ENCODE results near the gene HOXC10. TPM values are rescaled to one million over a fixed set of nuclear protein-coding genes. Genes with fewer than 3 reads are reported as not detected.

HOXC10 gene
- total RNA-seq, 4 donors from 2014 or later: not detected

- Histone ChIP-seq H3K27me3 (peaks cover 100% of the 10 kb centered on the region), H3K27ac (no peak overlapping the region), H3K36me3 (no peaks in the 10 kb centered on the region), H3K4me1 (peaks cover 4 to 30% (median 8%) of the 10 kb centered on the region in 4 donors), H3K4me3 (no peak overlapping the region), H3K9me3 (no peaks in the 10 kb centered on the region)
- in situ Hi-C loops (cut with MboI; ENCODE audit: low pct_ligation_motif_present in 1 of 4, low pct_unique_long_range_greater_than_20kb in 1 of 4, low sequenced_read_pairs in 3 of 4) (loop anchor here in 1 of 4 donors (10.0 kb wide), 1 partner anchor 171 kb away; no protein-coding TSS in a partner anchor), intact Hi-C loops (cut with DNase I; ENCODE audit: low total_unique reads) (no loop called here)
- DNase-seq: no peak
- TF ChIP-seq POLR2A (IDR thresholded peaks at IDR 0.05) (no peak), EP300 (IDR thresholded peaks at IDR 0.05; ENCODE audit: low read depth) (no peak), POLR2AphosphoS5 (IDR thresholded peaks at IDR 0.05) (no peak), CTCF (IDR thresholded peaks at IDR 0.05) (no peak)
- 60 to 66% methylated on average over 5 to 17 of the region's 17 CpGs for WGBS, 2 donors (ENCODE audit: low coverage in 1 of 2)
These were observed 39.2 kb downstream of the HOXC10 start for GRCh38 chr12:54024127-54024526.

- TF ChIP-seq EP300 (IDR thresholded peaks at IDR 0.05; ENCODE audit: low read depth) (no peak), CTCF (IDR thresholded peaks at IDR 0.05) (no peak), POLR2AphosphoS5 (IDR thresholded peaks at IDR 0.05) (no peak), POLR2A (IDR thresholded peaks at IDR 0.05) (no peak)
- 18 to 44% methylated on average over 3 to 5 of the region's 5 CpGs for WGBS, 2 donors (ENCODE audit: low coverage in 1 of 2)
- no peak for DNase-seq
- Histone ChIP-seq H3K4me1 (peaks cover 7 to 24% (median 9%) of the 10 kb centered on the region in 4 donors), H3K4me3 (no peak overlapping the region), H3K9me3 (no peaks in the 10 kb centered on the region), H3K27ac (no peak overlapping the region), H3K36me3 (no peaks in the 10 kb centered on the region), H3K27me3 (peaks cover 100% of the 10 kb centered on the region)
- intact Hi-C loops (cut with DNase I; ENCODE audit: low total_unique reads): no loop called here
- in situ Hi-C loops (cut with MboI; ENCODE audit: low pct_ligation_motif_present in 1 of 4, low pct_unique_long_range_greater_than_20kb in 1 of 4, low sequenced_read_pairs in 3 of 4): loop anchor here in 2 of 4 donors (5.0 to 10.0 kb wide), 2 partner anchors 168 to 170 kb away; no protein-coding TSS in a partner anchor
These were observed 39.8 kb downstream of the HOXC10 start for GRCh38 chr12:54024581-54025305.

- peaks cover 100% of the 10 kb centered on the region for H3K27me3 ChIP-seq
- H3K4me1 ChIP-seq: peaks cover 7 to 24% (median 9%) of the 10 kb centered on the region in 4 donors
- TF ChIP-seq POLR2AphosphoS5 (IDR thresholded peaks at IDR 0.05) (no peak), EP300 (IDR thresholded peaks at IDR 0.05; ENCODE audit: low read depth) (no peak), POLR2A (IDR thresholded peaks at IDR 0.05) (no peak), CTCF (IDR thresholded peaks at IDR 0.05) (no peak)
- no peak for DNase-seq
- H3K36me3 ChIP-seq: no peaks in the 10 kb centered on the region
- H3K4me3 ChIP-seq: no peak overlapping the region
- 21 to 23% methylated on average over 4 to 7 of the region's 7 CpGs for WGBS, 2 donors (ENCODE audit: low coverage in 1 of 2)
- intact Hi-C loops (cut with DNase I; ENCODE audit: low total_unique reads) (no loop called here), in situ Hi-C loops (cut with MboI; ENCODE audit: low pct_ligation_motif_present in 1 of 4, low pct_unique_long_range_greater_than_20kb in 1 of 4, low sequenced_read_pairs in 3 of 4) (loop anchor here in 2 of 4 donors (5.0 to 10.0 kb wide), 2 partner anchors 167 to 169 kb away; no protein-coding TSS in a partner anchor)
- H3K27ac ChIP-seq: no peak overlapping the region
- no peaks in the 10 kb centered on the region for H3K9me3 ChIP-seq
These were observed 40.8 kb downstream of the HOXC10 start for GRCh38 chr12:54025499-54026405.

All from transverse colon (tissue), 4 donors.